Measurements from ENCODE around the gene NUCB2.
"Not testable (repeated sequence)": the region's sequence is repeated elsewhere in the genome, so short reads cannot be mapped to it uniquely, and the experiment has no call there.

NUCB2 gene

DNA sequence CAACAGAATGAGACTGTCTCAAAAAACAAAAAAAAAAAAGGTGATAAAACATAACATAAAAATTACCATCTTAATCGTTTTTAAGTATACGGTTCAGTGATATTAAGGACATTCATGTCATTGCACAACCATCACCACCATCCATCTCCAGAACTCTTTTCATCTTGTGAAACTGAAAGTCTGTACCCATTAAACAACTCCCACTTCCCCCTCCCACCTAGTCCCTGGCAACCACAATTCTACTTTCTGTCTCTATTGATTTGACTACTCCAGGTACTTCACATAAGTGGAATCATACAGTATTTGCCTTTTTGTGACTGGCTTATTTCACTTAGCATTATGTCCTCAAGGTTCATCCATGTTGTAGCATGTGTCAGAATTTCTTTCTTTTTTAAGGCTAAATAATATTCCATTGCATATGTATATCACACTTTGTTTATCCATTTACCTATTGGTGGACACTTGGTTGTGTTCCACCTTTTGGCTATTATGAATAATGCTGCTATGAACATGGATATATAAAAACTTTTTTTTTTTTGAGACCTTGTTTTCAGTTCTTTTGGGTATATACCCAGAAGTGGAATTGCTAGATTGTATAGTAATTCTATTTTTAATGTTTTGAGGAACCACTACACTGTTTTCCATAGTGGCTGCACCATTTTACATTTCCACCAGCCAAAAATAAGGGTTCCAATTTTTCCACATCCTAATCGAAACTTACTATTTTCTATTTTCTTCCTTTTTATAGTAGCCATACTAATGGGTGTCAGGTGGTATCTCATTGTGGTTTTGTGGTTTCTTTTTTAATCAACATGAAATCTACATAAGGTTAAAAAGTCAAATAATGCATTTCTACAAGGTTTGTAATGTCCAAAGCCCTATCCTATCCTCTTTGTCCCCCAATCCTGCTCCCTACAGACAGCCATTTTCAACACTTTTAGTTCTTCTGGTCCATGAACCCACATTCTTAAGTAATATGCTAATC, 45.4 kb upstream of the NUCB2 start:
- no peak overlapping the region for H3K4me3 ChIP-seq (replicated peaks; ENCODE audit: insufficient read depth, low read length)
- TF ChIP-seq SPI1 (IDR thresholded peaks at IDR 0.05; ENCODE audit: borderline replicate concordance, low read depth) (peak; percentile 73; the same call in 1 of the 2 replicates), POLR2AphosphoS5 (IDR thresholded peaks at IDR 0.05; ENCODE audit: low read depth) (no peak)
- TF ChIP-seq, protein P1, sequence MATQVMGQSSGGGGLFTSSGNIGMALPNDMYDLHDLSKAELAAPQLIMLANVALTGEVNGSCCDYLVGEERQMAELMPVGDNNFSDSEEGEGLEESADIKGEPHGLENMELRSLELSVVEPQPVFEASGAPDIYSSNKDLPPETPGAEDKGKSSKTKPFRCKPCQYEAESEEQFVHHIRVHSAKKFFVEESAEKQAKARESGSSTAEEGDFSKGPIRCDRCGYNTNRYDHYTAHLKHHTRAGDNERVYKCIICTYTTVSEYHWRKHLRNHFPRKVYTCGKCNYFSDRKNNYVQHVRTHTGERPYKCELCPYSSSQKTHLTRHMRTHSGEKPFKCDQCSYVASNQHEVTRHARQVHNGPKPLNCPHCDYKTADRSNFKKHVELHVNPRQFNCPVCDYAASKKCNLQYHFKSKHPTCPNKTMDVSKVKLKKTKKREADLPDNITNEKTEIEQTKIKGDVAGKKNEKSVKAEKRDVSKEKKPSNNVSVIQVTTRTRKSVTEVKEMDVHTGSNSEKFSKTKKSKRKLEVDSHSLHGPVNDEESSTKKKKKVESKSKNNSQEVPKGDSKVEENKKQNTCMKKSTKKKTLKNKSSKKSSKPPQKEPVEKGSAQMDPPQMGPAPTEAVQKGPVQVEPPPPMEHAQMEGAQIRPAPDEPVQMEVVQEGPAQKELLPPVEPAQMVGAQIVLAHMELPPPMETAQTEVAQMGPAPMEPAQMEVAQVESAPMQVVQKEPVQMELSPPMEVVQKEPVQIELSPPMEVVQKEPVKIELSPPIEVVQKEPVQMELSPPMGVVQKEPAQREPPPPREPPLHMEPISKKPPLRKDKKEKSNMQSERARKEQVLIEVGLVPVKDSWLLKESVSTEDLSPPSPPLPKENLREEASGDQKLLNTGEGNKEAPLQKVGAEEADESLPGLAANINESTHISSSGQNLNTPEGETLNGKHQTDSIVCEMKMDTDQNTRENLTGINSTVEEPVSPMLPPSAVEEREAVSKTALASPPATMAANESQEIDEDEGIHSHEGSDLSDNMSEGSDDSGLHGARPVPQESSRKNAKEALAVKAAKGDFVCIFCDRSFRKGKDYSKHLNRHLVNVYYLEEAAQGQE (IDR thresholded peaks at IDR 0.05; ENCODE audit: insufficient replicate concordance, low read depth) = no peak
- TF ChIP-seq, protein P2, sequence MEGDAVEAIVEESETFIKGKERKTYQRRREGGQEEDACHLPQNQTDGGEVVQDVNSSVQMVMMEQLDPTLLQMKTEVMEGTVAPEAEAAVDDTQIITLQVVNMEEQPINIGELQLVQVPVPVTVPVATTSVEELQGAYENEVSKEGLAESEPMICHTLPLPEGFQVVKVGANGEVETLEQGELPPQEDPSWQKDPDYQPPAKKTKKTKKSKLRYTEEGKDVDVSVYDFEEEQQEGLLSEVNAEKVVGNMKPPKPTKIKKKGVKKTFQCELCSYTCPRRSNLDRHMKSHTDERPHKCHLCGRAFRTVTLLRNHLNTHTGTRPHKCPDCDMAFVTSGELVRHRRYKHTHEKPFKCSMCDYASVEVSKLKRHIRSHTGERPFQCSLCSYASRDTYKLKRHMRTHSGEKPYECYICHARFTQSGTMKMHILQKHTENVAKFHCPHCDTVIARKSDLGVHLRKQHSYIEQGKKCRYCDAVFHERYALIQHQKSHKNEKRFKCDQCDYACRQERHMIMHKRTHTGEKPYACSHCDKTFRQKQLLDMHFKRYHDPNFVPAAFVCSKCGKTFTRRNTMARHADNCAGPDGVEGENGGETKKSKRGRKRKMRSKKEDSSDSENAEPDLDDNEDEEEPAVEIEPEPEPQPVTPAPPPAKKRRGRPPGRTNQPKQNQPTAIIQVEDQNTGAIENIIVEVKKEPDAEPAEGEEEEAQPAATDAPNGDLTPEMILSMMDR (IDR thresholded peaks at IDR 0.05; ENCODE audit: insufficient read depth, low read length) = no peak
- H3K27me3 ChIP-seq (ENCODE audit: insufficient read depth, poor library complexity, severe bottlenecking) = no peaks in the 10 kb centered on the region
- peak in 1 of 2 experiments; percentile 57 for DNase-seq (ENCODE audit: low read depth in 1 of 2, low spot score in 1 of 2)
- H3K27ac ChIP-seq (replicated peaks) = no peak overlapping the region

DNA sequence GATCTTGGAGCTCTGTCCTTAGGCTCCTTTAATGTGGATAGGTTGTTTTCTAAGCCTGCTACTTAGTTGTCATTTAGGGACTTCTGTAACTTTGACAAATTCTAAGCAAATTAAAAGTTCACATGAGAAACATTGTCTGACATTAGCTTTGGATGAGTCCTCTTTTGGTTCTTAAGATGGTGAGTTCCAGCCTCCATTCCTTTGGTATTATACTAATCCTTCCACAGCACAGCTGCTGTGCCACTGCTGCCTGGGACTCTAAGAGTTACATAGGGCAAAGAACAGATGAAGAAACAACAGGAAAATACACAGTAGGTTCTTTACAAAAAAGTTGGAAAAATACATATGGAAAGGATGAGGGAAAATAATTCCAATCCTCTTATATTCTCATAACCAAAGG, 43.4 kb upstream of the NUCB2 start:
- DNase-seq (ENCODE audit: low read depth in 1 of 2, low spot score in 1 of 2) = no peak
- no peak overlapping the region for H3K4me3 ChIP-seq (replicated peaks; ENCODE audit: insufficient read depth, low read length)
- TF ChIP-seq, protein P2 (IDR thresholded peaks at IDR 0.05; ENCODE audit: insufficient read depth, low read length) = no peak
- TF ChIP-seq, protein P1 (IDR thresholded peaks at IDR 0.05; ENCODE audit: insufficient replicate concordance, low read depth) = no peak
- TF ChIP-seq GABPA (IDR thresholded peaks at IDR 0.05; ENCODE audit: low read depth) (no peak), POLR2AphosphoS5 (IDR thresholded peaks at IDR 0.05; ENCODE audit: low read depth) (no peak), SPI1 (IDR thresholded peaks at IDR 0.05; ENCODE audit: borderline replicate concordance, low read depth) (no peak)
- no peak overlapping the region for H3K27ac ChIP-seq (replicated peaks)
- no peaks in the 10 kb centered on the region for H3K27me3 ChIP-seq (ENCODE audit: insufficient read depth, poor library complexity, severe bottlenecking)

DNA sequence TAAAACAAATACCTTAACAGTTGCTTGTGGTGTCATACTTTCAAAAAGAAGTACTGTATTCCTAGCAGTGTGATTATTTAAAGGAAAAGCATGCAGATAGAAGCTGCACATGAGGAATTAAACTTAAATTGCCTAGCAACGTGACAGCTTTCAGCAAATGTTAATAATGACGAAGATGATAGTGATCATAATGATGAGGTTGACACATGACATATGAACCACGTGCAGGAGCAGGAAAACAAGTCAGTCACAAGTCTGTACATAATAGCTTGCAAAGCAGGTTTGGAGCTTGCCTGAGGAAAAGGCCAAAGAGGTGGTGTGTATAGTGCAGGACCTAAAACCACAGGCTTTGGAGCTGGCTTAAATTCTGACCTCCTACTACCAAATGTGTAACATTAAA, 38.2 kb upstream of the NUCB2 start:
- TF ChIP-seq, protein P2 (IDR thresholded peaks at IDR 0.05; ENCODE audit: insufficient read depth, low read length) = no peak
- TF ChIP-seq, protein P1 (IDR thresholded peaks at IDR 0.05; ENCODE audit: insufficient replicate concordance, low read depth) = no peak
- TF ChIP-seq GABPA (IDR thresholded peaks at IDR 0.05; ENCODE audit: low read depth) (no peak), SPI1 (IDR thresholded peaks at IDR 0.05; ENCODE audit: borderline replicate concordance, low read depth) (no peak), POLR2AphosphoS5 (IDR thresholded peaks at IDR 0.05; ENCODE audit: low read depth) (no peak)
- H3K27ac ChIP-seq (replicated peaks) = no peak overlapping the region
- H3K27me3 ChIP-seq (ENCODE audit: insufficient read depth, poor library complexity, severe bottlenecking) = no peaks in the 10 kb centered on the region
- DNase-seq (ENCODE audit: low read depth in 1 of 2, low spot score in 1 of 2) = no peak
- H3K4me3 ChIP-seq (replicated peaks; ENCODE audit: insufficient read depth, low read length) = no peak overlapping the region

DNA sequence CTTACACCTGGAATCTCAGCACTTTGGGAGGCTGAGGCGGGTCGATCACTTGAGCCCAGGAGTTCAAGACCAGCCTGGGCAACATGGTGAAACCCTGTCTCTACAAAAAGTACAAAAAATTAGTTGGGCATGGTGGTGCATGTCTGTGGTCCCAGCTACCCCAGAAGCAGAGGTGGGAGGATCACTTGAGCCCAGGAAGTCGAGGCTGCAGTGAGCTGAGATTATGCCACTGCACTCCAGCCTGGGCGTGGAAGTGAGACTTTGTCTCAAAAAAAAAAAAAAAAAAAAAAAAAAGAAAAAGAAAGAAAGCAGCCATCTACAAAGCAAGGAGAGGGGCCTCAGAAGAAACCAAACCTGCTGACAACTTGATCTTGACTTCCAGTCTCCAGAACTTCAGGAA, 36.6 kb upstream of the NUCB2 start:
- not testable (repeated sequence) for H3K27me3 ChIP-seq (ENCODE audit: insufficient read depth, poor library complexity, severe bottlenecking); H3K27ac ChIP-seq (replicated peaks); DNase-seq (ENCODE audit: low read depth in 1 of 2, low spot score in 1 of 2)

More for the DNA sequence above, 36.6 kb upstream of the NUCB2 start:
- not testable (repeated sequence) for H3K4me3 ChIP-seq (replicated peaks; ENCODE audit: insufficient read depth, low read length)
